GM23338 (cell line): ENCODE data around the gene VAV3.

ENCODE experiments used
- CTCF ChIP-seq, 2 experiments: fragments of 200-600 bp in 1 of 2; sonication (generic) in 1 of 2; conservative IDR thresholded peaks; 2 replicates each; pipeline versions ENCODE4 v1.5.1 to v1.6.1; 2016 to 2017; ENCODE audit warnings: antibody characterized with exemption in 2 of 2, low read depth in 2 of 2, mild to moderate bottlenecking in 2 of 2, moderate library complexity in 1 of 2
- EZH2 ChIP-seq: fragments of 200-600 bp; sonication (generic); IDR thresholded peaks from one replicate; pipeline ENCODE4 v1.8.0; 2017; ENCODE audit warnings: antibody characterized with exemption, mild to moderate bottlenecking, low read depth; ENCODE audit not compliant: unreplicated experiment
- EZH2phosphoT487 ChIP-seq: fragments of 200-600 bp; sonication (generic); IDR thresholded peaks from one replicate; pipeline ENCODE4 v1.8.1; 2018; ENCODE audit warnings: antibody characterized with exemption; ENCODE audit not compliant: unreplicated experiment
- NANOG ChIP-seq: IDR thresholded peaks from 2 replicates; pipeline ENCODE4 v1.6.1; 2016; ENCODE audit warnings: antibody characterized with exemption, borderline replicate concordance
- POLR2AphosphoS5 ChIP-seq: IDR thresholded peaks from 2 replicates; pipeline ENCODE4 v1.6.1; 2016; ENCODE audit warnings: antibody characterized with exemption, low read depth
- REST ChIP-seq: IDR thresholded peaks from one replicate; pipeline ENCODE4 v1.6.1; 2018; ENCODE audit warnings: antibody characterized with exemption; ENCODE audit not compliant: unreplicated experiment
- STAT1 ChIP-seq: IDR thresholded peaks from one replicate; pipeline ENCODE4 v1.6.1; 2016; ENCODE audit warnings: antibody characterized with exemption; ENCODE audit not compliant: unreplicated experiment

GRCh38 chr1:108007070-108007469, 42.1 kb upstream of the VAV3 start:
- no peak for TF ChIP-seq REST
- no peak for TF ChIP-seq CTCF (conservative IDR thresholded peaks at IDR 0.05; ENCODE audit: low read depth in 2 of 2)
- no peak for TF ChIP-seq POLR2AphosphoS5
- no peak for TF ChIP-seq NANOG
- TF ChIP-seq EZH2phosphoT487: no peak
- no peak for TF ChIP-seq EZH2
- no peak for TF ChIP-seq STAT1
